ENCODE results near the gene SPO11. TPM values are rescaled to one million over a fixed set of nuclear protein-coding genes. Genes with fewer than 3 reads are reported as not detected.

The SPO11 gene
- total and polyA plus RNA-seq, 7 donors = not detected

GRCh38 chr20:57375652-57376230 lies 46.1 kb downstream of the SPO11 start:
- Histone ChIP-seq H3K36me3 (peaks cover 30 to 87% (median 46%) of the 10 kb centered on the region in 4 donors), H3K4me3 (peak overlapping the region in 1 of 4 donors; percentile 1), H3K9me3 (no peaks in the 10 kb centered on the region), H3K4me1 (no peaks in the 10 kb centered on the region), H3K27ac (no peak overlapping the region), H3K27me3 (no peaks in the 10 kb centered on the region)
- TF ChIP-seq POLR2A (IDR thresholded peaks at IDR 0.05) (no peak), CTCF (IDR thresholded peaks at IDR 0.05) (no peak), POLR2AphosphoS5 (IDR thresholded peaks at IDR 0.05) (no peak), EP300 (IDR thresholded peaks at IDR 0.05) (no peak)
- 92 to 95% methylated on average over 10 of the region's 10 CpGs for WGBS, 2 donors
- intact Hi-C loops (cut with DNase I) = no loop called here
- DNase-seq = no peak

GRCh38 chr20:57377350-57377749 lies 47.7 kb downstream of the SPO11 start:
- WGBS, 2 donors = 87 to 89% methylated on average over 13 of the region's 13 CpGs

GRCh38 chr20:57378107-57378506 lies 48.5 kb downstream of the SPO11 start:
- no peak for DNase-seq
- WGBS, 2 donors = 89 to 93% methylated on average over 16 of the region's 16 CpGs
- no peak overlapping the region for H3K27ac ChIP-seq
- H3K4me1 ChIP-seq = peaks cover 0 to 4% (median 0%) of the 10 kb centered on the region in 4 donors
- intact Hi-C loops (cut with DNase I) = no loop called here
- TF ChIP-seq POLR2AphosphoS5 (IDR thresholded peaks at IDR 0.05) (no peak), POLR2A (IDR thresholded peaks at IDR 0.05) (no peak), CTCF (IDR thresholded peaks at IDR 0.05) (no peak), EP300 (IDR thresholded peaks at IDR 0.05) (no peak)
- no peak overlapping the region for H3K4me3 ChIP-seq
- H3K9me3 ChIP-seq = no peaks in the 10 kb centered on the region
- H3K36me3 ChIP-seq = peaks cover 21 to 67% (median 27%) of the 10 kb centered on the region in 4 donors
- H3K27me3 ChIP-seq = no peaks in the 10 kb centered on the region

More at GRCh38 chr20:57377350-57377749, 47.7 kb downstream of the SPO11 start:
- Histone ChIP-seq H3K9me3 (no peaks in the 10 kb centered on the region), H3K4me1 (peaks cover 0 to 4% (median 0%) of the 10 kb centered on the region in 4 donors), H3K36me3 (peaks cover 21 to 75% (median 32%) of the 10 kb centered on the region in 4 donors), H3K4me3 (no peak overlapping the region), H3K27ac (no peak overlapping the region), H3K27me3 (no peaks in the 10 kb centered on the region)
- intact Hi-C loops (cut with DNase I) = no loop called here
- no peak for DNase-seq
- TF ChIP-seq POLR2A (IDR thresholded peaks at IDR 0.05) (no peak), CTCF (IDR thresholded peaks at IDR 0.05) (no peak), EP300 (IDR thresholded peaks at IDR 0.05) (no peak), POLR2AphosphoS5 (IDR thresholded peaks at IDR 0.05) (no peak)

- TF ChIP-seq POLR2A (IDR thresholded peaks at IDR 0.05) (no peak), POLR2AphosphoS5 (IDR thresholded peaks at IDR 0.05) (no peak), CTCF (IDR thresholded peaks at IDR 0.05) (no peak), EP300 (IDR thresholded peaks at IDR 0.05) (no peak)
- Histone ChIP-seq H3K27me3 (no peaks in the 10 kb centered on the region), H3K4me3 (no peak overlapping the region), H3K9me3 (no peaks in the 10 kb centered on the region), H3K4me1 (peaks cover 0 to 4% (median 0%) of the 10 kb centered on the region in 4 donors), H3K27ac (no peak overlapping the region), H3K36me3 (peaks cover 18 to 61% (median 22%) of the 10 kb centered on the region in 4 donors)
- DNase-seq = no peak
- intact Hi-C loops (cut with DNase I) = no loop called here
- WGBS, 2 donors = 85 to 90% methylated on average over 4 of the region's 4 CpGs
These were observed 49.2 kb downstream of the SPO11 start for GRCh38 chr20:57378646-57379262.
